ENCODE data around the gene TLE3.

TLE3 gene

GRCh38 chr15:70027518-70027917, 70.2 kb downstream of the TLE3 start:
- no peaks in the 10 kb centered on the region for H3K36me3 ChIP-seq (ENCODE audit: insufficient read depth, low read length)
- peaks cover 19% of the 10 kb centered on the region; the same call in 1 of the 2 replicates for H3K4me1 ChIP-seq (ENCODE audit: insufficient read depth, low read length)
- H3K9me3 ChIP-seq (ENCODE audit: control insufficient read depth, insufficient read depth, low read length) = no peaks in the 10 kb centered on the region
- no peak overlapping the region for H3K9ac ChIP-seq (ENCODE audit: low read depth, low read length)

GRCh38 chr15:70026991-70027390, 70.7 kb downstream of the TLE3 start:
- no peaks in the 10 kb centered on the region for H3K36me3 ChIP-seq (ENCODE audit: insufficient read depth, low read length)
- no peaks in the 10 kb centered on the region for H3K9me3 ChIP-seq (ENCODE audit: control insufficient read depth, insufficient read depth, low read length)
- H3K4me1 ChIP-seq (ENCODE audit: insufficient read depth, low read length) = peaks cover 19% of the 10 kb centered on the region; the same call in 1 of the 2 replicates
- H3K9ac ChIP-seq (ENCODE audit: low read depth, low read length) = no peak overlapping the region

DNA sequence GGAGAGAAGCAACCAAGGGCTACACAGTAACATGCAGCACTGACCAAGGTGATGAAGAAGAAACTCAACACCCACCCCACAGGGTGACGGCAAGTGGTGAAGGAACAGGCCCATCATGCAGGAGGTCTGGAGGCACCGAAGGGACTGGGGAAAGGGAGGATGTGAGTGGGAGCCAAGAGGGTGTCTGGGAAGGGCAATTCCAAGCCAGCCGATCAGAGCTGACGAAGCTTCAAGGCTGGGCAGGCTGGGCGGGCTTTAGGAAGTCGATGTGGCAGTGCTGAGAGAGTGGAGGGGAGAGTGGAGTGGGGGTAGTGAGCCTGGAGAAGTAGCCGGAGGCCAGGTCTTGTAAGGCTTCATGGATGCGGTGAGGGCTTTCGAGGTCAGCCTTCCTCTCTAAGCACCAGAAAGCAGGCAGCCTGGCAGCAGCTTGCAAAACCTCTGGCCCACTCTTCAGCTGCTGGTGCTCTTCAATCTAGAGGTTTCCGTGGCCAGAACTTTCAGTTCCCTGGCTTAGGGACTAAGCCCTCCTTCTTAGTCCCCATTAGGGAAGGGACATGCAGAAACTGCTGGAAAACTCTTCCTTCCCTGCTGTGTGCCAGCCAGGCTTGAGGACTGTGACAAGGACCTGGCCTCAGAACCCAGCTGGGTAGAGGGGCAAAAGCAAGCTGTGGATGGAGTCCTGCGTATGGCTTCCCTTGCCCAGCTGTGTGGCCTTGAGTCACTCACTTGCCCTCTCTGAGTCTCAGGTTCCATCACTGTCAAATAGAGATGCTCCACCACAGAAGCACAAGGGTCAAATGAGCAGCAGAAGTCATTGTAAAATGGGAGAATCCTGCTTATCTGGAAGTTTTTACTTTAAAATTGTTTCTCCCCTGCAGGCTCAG, 72.1 kb downstream of the TLE3 start:
- Histone ChIP-seq H3K4me1 (ENCODE audit: insufficient read depth, low read length) (peaks cover 19% of the 10 kb centered on the region; the same call in 1 of the 2 replicates), H3K36me3 (ENCODE audit: insufficient read depth, low read length) (no peaks in the 10 kb centered on the region), H3K9ac (ENCODE audit: low read depth, low read length) (no peak overlapping the region), H3K9me3 (ENCODE audit: control insufficient read depth, insufficient read depth, low read length) (no peaks in the 10 kb centered on the region)

DNA sequence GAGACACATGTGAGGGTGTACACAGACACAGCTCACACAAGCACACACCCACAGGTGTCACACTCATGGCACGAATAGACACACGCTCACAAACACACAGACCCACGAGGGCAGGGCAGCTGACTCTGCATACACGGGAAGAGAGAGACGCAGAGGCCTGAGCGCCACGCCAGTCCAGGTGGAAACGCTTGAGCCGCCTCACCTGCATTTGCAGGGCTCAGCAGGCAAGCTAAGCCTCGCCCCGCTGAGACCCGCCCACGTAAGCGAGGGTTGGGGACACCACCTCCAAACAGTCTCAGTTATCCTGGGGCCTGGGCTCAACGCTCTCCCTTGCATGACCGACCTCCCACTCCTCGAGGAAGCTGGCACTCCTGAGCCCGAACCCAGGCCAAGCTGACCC, 73.2 kb downstream of the TLE3 start:
- peaks cover 19% of the 10 kb centered on the region; the same call in 1 of the 2 replicates for H3K4me1 ChIP-seq (ENCODE audit: insufficient read depth, low read length)
- no peaks in the 10 kb centered on the region for H3K36me3 ChIP-seq (ENCODE audit: insufficient read depth, low read length)
- H3K9me3 ChIP-seq (ENCODE audit: control insufficient read depth, insufficient read depth, low read length) = no peaks in the 10 kb centered on the region
- H3K9ac ChIP-seq (ENCODE audit: low read depth, low read length) = no peak overlapping the region

GRCh38 chr15:70023769-70024491, 73.8 kb downstream of the TLE3 start:
- Histone ChIP-seq H3K4me1 (ENCODE audit: insufficient read depth, low read length) (peaks cover 19% of the 10 kb centered on the region; the same call in 1 of the 2 replicates), H3K9me3 (ENCODE audit: control insufficient read depth, insufficient read depth, low read length) (no peaks in the 10 kb centered on the region), H3K36me3 (ENCODE audit: insufficient read depth, low read length) (no peaks in the 10 kb centered on the region), H3K9ac (ENCODE audit: low read depth, low read length) (no peak overlapping the region)

DNA sequence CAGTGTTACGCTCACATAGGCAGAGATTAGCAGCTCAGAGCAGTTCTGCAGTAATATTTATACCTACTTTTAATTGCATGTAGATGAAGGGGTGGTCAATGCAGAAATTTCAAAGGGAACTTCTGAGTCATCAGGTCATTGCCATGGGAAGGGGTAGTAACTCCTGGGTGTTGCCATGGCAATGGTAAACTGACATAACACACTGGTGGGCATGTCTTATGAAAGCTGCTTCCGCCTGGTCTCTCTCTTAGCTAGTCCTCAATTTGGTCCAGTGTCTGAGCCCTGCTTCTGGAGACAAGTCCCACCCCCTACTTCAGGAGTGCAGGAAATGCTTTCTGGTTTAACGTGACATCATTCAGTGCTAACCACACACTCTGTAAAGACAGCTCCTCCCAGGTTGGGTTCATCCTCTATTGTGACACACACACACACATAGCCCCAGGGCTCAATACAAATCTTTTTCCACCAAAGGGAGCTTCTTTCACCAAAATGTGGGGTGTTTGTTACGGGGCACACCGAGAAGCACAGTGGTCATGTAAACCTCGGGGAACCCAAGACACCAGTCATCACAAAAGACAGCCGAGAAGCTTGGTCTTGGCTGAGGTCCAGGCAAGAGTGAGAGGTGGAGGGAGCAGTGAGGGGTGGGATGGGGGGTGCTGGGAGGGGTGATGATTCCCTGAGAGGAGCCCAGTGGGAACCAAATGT, 74.5 kb downstream of the TLE3 start:
- H3K36me3 ChIP-seq (ENCODE audit: insufficient read depth, low read length) = no peaks in the 10 kb centered on the region
- no peak overlapping the region for H3K9ac ChIP-seq (ENCODE audit: low read depth, low read length)
- peaks cover 19% of the 10 kb centered on the region; the same call in 1 of the 2 replicates for H3K4me1 ChIP-seq (ENCODE audit: insufficient read depth, low read length)
- H3K9me3 ChIP-seq (ENCODE audit: control insufficient read depth, insufficient read depth, low read length) = no peaks in the 10 kb centered on the region

DNA sequence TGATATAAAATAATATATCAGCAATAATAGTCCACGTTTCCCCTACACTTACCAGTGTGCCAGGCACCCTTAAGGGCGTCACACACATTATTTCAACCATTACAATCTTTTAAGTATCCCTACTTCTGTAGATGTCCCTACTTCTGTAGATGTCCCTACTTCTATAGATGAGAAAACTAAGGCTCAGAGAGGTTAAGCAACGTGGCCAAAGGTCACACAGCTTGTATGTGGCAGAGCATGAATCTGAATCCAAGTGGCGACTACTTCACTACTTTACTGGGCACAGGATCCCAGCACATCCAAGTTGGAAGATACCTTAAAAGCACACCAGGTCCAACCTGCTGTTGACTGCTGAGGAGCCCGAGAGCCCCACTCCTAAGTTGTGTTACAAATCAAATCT, 77.5 kb downstream of the TLE3 start:
- Histone ChIP-seq H3K36me3 (ENCODE audit: insufficient read depth, low read length) (no peaks in the 10 kb centered on the region), H3K9me3 (ENCODE audit: control insufficient read depth, insufficient read depth, low read length) (no peaks in the 10 kb centered on the region), H3K9ac (ENCODE audit: low read depth, low read length) (no peak overlapping the region), H3K4me1 (ENCODE audit: insufficient read depth, low read length) (peaks cover 24% of the 10 kb centered on the region; the same call in 1 of the 2 replicates)

GRCh38 chr15:70018646-70019600, 78.8 kb downstream of the TLE3 start:
- Histone ChIP-seq H3K36me3 (ENCODE audit: insufficient read depth, low read length) (no peaks in the 10 kb centered on the region), H3K4me1 (ENCODE audit: insufficient read depth, low read length) (peaks cover 26% of the 10 kb centered on the region; the same call in 1 of the 2 replicates), H3K9me3 (ENCODE audit: control insufficient read depth, insufficient read depth, low read length) (no peaks in the 10 kb centered on the region), H3K9ac (ENCODE audit: low read depth, low read length) (no peak overlapping the region)

- Histone ChIP-seq H3K4me1 (ENCODE audit: insufficient read depth, low read length) (peaks cover 15% of the 10 kb centered on the region; the same call in 1 of the 2 replicates), H3K9me3 (ENCODE audit: control insufficient read depth, insufficient read depth, low read length) (no peaks in the 10 kb centered on the region), H3K36me3 (ENCODE audit: insufficient read depth, low read length) (no peaks in the 10 kb centered on the region), H3K9ac (ENCODE audit: low read depth, low read length) (no peak overlapping the region)
Observed at GRCh38 chr15:70017801-70018200, 79.9 kb downstream of the TLE3 start.

DNA sequence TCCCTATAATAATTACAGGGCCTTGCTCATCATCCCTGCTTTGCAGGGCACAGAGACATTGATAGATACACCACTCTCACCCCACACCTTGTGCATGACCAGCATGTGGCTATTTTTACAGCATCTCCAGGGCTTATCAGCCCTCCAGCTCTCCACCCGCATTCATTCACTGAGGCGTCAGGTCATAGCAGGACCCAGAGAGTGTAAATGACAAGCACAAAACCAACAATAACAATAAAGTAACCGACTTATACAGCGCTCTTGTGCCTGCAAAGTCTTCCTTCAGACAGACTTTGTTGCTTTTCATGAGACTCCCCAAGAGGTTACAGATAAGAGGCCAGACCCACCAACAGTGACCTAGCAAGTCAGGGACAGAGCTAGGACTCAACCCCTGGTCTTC, 80.7 kb downstream of the TLE3 start:
- Histone ChIP-seq H3K4me1 (ENCODE audit: insufficient read depth, low read length) (peaks cover 12% of the 10 kb centered on the region; the same call in 1 of the 2 replicates), H3K9ac (ENCODE audit: low read depth, low read length) (no peak overlapping the region), H3K36me3 (ENCODE audit: insufficient read depth, low read length) (no peaks in the 10 kb centered on the region), H3K9me3 (ENCODE audit: control insufficient read depth, insufficient read depth, low read length) (no peaks in the 10 kb centered on the region)

DNA sequence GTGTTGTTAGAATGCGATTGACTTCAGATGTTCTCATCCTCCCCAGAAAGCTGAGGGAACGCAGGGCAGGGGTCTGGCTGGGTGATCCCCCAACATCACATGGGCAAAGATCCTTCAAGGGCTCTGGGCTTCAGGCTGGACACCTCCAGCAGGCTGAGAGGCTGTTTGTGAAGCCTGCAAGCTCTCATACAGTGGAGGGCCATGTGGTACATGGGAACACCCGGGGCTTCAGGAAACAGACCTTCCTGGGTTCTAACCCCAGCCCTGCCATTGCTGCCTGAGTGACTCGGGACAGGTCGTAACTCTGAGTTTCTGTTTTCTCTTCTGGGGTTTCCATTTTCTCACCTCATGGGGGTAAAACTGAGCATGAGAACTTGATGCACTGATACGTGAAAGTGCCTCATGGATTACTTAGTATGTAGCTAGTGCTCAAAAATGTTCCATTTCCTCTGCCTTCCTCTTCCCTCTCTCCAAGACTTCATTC, 81.2 kb downstream of the TLE3 start:
- peaks cover 12% of the 10 kb centered on the region; the same call in 1 of the 2 replicates for H3K4me1 ChIP-seq (ENCODE audit: insufficient read depth, low read length)
- H3K36me3 ChIP-seq (ENCODE audit: insufficient read depth, low read length) = no peaks in the 10 kb centered on the region
- H3K9ac ChIP-seq (ENCODE audit: low read depth, low read length) = no peak overlapping the region
- no peaks in the 10 kb centered on the region for H3K9me3 ChIP-seq (ENCODE audit: control insufficient read depth, insufficient read depth, low read length)

GRCh38 chr15:70014860-70015490, 82.7 kb downstream of the TLE3 start:
- Histone ChIP-seq H3K36me3 (ENCODE audit: insufficient read depth, low read length) (no peaks in the 10 kb centered on the region), H3K4me1 (ENCODE audit: insufficient read depth, low read length) (peaks cover 12% of the 10 kb centered on the region; the same call in 1 of the 2 replicates), H3K9ac (ENCODE audit: low read depth, low read length) (no peak overlapping the region), H3K9me3 (ENCODE audit: control insufficient read depth, insufficient read depth, low read length) (no peaks in the 10 kb centered on the region)

DNA sequence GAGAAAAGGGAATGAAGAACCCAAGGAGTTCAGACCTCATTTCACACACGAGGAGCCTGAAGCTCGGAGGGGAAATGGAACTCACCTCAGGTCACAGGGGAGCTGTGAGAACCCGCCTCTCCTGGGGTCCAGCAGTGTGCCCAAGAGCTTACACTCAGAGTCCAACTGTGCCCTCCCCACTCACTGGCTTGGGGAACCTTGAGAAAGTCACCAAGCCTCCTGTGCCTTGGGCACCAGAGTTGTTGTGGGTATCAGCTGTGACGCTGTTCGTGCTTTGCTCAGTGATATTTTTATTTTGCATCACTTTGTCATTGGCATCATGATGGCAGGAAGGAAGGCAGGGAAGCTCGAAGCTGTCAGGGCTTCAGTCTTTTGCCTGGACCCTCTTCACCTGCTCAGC, 83.4 kb downstream of the TLE3 start:
- H3K9ac ChIP-seq (ENCODE audit: low read depth, low read length) = no peak overlapping the region

More for the DNA sequence above, 83.4 kb downstream of the TLE3 start:
- Histone ChIP-seq H3K4me1 (ENCODE audit: insufficient read depth, low read length) (peaks cover 12% of the 10 kb centered on the region; the same call in 1 of the 2 replicates), H3K9me3 (ENCODE audit: control insufficient read depth, insufficient read depth, low read length) (no peaks in the 10 kb centered on the region), H3K36me3 (ENCODE audit: insufficient read depth, low read length) (no peaks in the 10 kb centered on the region)
